Myocyte (in vitro differentiated cells): Measurements from ENCODE around the gene DLD. TPM values are rescaled to one million over a fixed set of nuclear protein-coding genes. Genes with fewer than 3 reads are reported as not detected.
"Not testable (repeated sequence)": the region's sequence is repeated elsewhere in the genome, so short reads cannot be mapped to it uniquely, and the experiment has no call there.

Experiments
- DNase-seq: peaks from one replicate; pipeline ENCODE4 v3.0.0-alpha.2; 2012; ENCODE audit warnings: low read depth
- total RNA-seq: library from RNA; depleted of rRNA; stranded (reverse); fragments of >200 nt; gene quantifications from 2 replicates; pipeline ENCODE4 v1.2.3, GENCODE V29; 2014

DLD gene
- total RNA-seq, 1 donor from 2014 or later, result 182 TPM

DNA sequence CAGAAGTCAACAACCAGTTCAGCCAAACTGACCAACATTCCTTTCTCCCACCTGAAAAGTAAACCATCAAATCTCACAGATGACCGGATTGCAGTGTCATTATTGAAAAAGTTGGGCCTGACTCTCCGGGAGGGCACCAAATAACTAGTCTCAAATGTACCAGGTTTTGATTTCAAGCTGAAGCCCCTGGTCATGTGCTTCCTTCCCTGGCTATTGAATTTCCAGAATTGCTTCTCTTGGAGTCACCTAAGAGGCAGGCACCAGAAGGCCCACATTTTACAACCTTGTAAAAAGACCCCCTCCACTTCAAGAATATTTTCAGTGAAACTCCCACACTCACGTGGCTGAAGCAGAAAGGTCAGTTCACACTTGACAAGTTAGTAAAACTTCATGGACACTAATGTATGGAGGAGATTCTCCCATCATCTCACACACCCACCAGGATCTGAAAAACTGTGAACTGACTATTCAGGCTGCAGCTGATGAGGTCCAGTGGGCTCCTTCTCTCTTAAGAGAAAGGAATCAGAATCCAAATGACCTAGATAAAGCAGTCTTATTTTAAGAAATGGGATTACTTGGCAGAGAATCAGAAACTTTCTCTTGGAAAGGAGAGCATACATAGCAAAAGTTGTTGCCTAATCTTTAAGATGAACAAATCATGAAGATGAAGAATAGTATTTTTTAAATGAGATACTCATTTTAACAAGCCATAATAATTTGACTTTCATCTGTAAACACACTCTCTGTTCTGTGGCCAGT, 53.6 kb downstream of the DLD start:
- no peak for DNase-seq

DNA sequence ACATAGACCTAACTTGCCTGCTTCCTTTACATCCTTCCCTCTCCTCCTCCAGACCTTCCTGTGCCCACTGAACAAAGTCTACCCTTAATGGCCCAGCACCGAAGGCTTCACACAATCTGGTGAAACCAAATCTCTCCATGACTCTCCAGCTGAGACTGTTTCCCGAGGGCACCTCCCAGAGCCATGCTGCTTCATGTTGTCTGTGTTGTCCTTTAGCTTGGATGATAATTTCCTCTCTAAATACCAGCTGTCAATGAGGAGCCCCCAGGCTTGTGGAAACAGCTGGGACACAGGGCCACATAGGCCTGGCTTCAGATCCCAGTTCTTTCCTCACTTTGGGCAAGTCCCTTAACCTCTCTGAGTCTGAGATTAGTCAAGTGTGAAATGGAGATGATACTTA, 54.3 kb downstream of the DLD start:
- peak; percentile 79 for DNase-seq

DNA sequence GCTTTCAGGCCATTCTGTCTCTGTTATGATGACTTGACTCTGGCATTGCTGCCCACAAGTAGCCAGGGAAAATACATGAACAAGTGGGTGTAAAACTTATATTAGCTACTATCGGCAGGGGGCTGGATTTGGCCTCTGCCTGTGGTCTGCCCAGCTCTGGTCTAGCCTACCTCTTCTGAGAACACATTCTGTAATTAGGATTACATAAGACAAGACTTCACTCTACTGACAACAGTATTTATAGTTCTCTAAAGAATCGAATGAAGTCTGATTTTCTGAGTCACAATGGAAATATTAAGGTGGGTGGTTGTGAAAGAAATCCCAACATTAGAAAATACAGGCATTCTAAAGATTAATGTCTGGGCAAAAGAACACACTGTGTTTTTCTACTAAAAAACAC, 55.5 kb downstream of the DLD start:
- DNase-seq, result peak; percentile 57

DNA sequence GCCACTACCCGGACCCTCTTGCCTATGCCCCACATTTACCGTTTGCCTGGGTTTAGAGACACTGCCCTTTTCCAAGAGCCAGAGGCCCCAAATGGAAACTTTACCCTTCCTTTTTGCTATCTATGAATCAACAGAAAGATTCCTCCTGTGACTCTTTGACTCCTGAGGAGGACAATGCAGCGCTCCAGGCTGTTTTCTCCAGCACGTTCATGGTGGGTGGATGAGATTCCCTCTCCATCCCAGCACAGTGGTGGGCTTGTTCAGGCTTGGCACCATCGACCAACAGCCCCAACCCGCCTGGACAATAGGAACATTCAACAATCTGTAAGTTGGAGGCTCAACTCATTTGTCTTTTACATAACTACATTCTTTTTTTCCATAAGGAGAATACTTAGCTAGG, 55.9 kb downstream of the DLD start:
- DNase-seq, result no peak

DNA sequence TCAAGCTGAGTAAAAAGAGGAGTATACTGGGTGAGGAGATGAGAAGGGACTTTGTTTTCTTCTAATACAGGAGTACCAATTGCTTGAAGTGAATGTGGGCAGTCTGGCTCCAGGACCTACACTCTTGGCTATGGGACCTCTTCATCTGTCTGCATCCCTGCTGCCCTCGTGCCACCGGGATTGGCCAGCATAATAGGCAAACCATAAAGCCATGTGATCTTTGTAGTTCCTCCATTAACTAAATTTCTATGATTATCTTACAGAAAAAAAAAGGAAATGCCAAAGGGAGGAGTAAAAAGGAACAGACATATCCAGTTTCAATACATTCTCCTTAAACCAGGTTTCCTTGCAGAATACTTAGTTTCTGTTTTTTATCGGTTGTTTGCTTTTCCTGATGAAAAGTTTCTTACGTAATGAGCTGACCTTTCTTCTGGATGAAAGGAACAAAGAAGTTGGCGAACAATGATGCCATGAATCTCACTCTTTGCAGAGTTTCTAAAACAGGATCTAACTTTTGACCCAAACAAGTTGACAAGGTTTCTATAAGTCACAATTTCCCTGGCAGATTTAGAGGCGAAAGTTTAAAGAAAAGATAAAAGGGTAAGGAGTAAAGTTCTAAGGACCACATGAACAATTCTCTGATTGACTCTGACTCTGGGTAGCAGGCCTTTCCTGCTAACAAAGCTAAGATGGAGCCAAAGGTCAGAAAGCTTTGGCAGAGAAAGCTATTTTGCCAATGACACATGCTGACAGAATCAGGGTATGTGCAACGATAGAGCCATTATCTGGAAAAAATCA, 57.9 kb downstream of the DLD start:
- DNase-seq, result peak; percentile 65

DNA sequence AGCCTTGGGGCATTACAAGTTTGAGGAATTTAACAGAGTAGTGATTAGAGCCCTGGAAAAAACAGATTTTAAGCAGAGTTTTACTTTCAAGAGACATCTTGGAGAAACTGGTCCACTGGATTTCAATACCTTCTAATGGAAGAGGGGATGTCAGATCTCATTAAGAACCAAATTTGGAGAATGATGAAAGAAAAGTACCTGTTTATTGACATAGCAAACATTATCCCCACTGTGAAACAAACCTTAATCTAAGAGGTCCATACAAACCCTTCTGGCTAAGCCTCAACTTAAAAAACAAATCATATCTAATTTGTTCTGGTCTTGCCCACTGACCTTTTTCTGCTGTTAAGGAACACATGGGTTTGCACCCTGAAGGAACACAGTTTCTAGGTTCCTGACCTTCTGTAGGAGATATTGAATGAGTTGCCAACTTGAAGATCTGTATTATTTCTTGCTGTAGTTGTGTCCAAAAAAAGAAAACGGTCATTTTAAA, 58.5 kb downstream of the DLD start:
- DNase-seq, result no peak

DNA sequence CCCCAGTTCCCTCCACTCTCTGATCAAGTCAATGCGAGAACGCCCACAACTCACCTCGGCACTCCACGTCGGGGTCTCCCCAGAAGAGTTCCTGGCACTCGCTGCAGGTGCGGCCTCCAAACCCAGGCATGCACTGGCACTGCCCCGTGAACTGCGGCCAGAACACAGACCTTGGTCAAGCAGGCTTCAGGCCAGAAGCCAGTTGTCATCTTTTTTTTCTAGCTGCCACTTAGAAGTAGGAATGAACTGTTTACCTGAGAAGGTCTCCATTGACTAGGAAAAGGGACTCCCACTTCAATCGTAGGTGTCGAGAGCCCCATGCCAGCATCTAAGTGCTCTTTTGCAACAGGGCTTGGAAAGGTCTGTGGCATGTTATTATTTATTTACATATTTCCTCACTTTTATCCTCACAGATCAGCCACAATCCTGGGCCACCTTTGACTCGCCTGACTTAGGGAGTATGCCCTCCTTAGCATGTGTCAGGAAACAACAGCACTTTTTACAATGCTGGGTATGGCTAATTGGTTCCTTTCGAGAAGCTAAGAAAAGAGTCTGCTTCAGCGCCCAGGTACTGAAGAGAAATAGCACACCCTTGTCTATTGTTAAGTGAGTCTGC, 60.3 kb downstream of the DLD start:
- DNase-seq, result no peak

DNA sequence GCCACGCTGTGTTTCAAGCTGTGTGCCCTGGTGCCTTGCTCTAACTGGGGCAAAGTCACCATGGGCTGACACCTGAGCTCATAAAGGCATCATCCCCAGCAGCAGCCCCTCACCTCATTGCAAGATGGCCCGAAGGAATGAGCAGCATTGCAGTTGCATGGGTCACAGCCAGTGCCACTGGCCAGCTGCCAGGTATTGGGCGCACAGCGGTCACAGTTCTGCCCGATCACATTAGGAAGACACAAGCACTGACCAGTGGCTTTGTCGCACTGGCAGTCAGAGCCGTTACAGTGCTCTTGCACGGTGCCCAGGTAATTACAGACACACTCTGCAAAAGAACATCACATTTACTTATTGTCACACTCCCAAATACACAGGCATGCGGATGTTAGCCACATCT, 60.9 kb downstream of the DLD start:
- DNase-seq, result no peak

DNA sequence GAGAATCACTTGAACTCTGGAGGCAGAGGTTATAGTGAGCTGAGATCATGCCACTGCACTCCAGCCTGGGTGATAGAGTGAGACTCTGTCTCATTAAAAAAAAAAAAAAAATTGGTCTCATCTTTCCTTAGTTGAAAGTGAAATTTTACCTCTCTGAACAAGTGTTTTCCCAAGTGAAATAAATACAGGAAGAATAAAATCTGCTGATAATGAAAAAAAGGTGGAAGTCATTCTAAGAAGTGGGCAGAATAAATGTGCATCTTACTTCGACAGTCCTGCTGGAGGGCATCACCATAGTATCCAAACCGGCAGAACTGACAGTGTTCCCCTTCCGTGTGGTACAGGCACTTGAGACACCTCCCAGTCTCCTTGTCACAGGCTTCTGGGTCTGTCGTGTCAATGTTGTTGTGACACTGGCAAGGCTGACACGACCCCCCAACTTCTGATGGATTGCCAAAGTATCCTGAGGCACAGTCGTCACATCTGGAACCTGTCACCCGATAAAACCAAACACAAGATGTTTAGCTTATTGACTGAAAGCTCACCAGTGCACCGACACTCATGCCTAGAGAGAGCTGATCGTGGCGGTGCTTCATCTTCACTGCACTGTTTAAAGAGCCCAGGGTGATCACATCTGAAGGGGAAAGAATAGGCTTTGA, 62.4 kb downstream of the DLD start:
- no peak for DNase-seq

DNA sequence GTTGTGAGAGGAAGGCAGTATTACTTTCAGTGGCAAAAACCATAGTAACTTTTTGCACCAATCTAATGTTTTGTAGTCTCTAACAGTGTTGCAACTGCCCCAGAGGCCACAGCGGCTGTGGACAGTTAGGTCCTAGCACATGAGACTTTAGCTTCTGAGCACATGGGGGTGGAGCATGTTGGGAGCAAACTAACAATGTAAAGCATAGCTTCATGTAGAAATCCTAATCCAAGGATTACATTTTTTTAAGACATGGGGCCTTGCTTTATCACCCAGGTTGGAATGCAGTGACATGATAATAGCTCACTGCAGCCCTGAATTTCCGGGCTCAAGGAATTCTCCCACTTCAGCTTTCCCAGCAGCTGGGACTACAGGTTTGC, 62.9 kb downstream of the DLD start:
- DNase-seq, result no peak

DNA sequence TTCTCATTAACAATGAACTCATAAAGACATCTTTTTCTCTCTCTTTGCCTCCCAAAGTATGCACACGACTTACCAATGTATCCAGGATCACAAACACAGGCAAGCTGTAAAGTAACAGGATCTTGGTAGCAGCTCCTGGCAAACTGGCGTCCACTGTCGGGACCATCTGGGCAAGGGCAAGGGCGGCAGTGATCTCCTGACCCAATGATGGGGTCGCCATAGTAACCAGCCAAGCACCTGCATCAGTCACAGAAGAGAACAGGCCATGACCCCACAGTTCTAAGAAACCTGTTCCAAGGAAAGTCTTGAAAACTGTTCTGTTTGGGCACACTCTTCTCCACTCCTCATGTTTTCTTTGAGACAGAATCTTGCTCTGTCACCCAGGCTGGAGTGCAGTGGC, 64.4 kb downstream of the DLD start:
- no peak for DNase-seq

DNA sequence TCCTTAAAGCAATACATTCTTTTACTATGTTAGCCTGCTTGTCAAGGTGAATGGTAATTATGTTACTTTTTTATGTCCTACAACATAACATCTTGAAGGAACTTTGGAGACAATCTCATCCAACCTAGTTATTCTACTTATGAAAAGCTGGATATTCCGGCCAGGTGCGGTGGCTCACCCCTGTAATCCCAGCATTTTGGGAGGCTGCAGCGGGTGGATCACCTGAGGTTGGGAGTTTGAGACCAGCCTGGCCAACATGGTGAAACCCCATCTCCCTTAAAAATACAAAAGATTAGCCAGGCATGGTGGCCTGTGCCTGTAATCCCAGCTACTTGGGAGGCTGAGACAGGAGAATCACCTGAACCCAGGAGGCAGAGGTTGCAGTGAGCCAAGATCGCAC, 66.0 kb downstream of the DLD start:
- not testable (repeated sequence) for DNase-seq

DNA sequence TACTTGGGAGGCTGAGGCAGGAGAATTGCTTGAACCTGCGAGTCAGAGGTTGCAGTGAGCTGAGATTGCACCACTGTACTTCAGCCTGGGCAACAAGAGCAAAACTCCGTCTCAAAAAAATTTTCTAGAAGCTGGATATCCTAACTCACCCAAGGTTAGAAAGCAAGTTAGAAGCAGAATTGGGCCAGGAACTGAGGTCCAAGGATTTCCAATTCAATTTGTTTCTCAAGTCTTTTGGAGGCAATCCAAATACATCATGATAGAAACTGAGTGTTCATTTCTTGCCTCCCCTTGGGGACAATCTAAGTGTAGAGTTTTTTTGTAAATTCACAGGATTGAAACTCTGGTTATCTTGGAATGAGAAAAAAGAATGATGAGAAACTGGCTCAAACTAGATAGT, 66.5 kb downstream of the DLD start:
- DNase-seq, result no peak

DNA sequence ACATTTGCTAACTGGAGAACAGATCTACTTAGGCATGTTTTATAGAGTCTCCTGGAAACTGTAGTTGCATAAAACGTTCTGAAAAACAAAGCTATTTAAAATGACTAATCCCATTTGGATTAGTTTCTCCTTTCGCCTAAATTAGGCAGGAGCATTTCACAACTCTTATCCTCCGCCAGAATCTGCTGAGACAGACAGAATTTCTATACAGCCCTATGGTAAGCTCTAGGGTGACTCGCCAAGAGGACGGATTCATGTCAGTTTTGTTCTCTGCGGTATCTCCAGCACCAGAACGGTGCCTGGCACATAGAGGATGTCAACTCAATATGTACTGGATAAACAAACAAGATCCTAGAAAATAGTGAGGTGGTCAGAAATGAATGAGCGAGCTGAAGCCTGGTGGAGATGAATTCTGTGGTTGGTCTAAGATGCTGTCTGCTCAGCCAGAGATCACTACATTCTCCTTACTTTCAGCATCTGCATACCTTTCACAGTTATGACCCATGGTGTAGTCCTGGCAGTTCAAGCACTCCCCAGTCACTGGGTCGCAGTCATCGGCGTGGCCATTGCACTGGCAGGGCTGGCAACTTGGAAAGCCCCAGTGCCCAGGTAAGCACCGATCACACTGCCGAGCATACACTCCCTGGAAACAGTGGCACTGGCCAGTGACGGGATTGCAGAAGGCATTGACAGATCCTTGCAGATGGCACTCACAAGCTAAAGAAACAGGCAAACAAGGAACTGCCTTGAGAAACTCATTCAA, 68.0 kb downstream of the DLD start:
- peak; percentile 61 for DNase-seq

DNA sequence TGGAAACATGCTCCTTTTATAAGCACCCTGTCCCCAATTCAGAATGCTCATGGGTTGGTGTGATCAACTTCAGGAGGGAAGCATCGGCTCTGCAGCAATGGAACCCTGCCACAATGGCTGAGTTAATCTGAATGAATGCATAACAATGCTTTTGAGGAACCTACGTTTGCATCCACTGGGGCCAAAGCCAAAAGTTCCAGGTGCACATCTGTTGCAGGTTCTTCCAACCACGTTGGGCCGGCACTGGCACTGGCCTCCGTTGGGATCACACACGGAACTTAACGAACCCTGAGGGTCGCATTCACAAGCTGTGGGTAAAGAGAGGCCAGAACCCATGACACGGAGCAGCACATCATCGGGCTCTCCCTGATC, 68.5 kb downstream of the DLD start:
- no peak for DNase-seq

DNA sequence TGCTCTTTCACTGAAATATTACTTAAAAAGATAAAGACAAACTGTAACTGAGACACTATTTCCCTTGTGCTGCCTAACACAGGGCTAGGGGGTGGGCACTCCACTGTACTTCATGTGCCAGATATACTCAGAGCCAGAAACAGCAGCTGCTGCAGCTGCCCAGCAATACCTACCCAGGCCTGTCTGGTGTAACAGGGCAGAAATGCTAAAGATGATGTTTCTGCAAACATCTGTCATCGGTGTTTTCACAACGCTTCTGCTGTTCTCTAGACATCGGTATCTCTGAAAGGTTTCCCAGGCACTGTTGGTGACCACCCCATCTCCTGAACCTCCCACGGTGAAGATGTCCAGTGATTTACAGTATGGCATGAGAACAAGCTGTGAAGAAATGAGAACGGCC, 69.3 kb downstream of the DLD start:
- peak; percentile 79 for DNase-seq

DNA sequence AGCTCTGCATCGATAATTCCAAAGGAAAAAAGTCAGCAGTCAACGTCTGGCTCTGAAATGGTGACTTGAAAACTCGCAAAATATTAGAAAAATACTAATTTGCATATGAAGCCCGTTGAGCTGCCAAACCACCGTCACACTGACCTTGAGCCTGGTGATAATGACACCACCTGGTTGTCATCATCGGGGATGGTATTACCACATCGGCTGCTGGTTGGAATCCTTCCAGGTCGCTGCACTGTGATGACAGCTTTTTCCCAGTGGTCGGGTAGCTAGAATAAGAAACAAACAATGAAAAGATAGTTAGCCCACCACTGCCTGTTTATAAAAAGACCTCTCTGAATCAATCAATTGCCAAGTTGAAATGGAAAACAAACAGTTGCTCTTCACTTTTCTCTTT, 70.4 kb downstream of the DLD start:
- peak; percentile 59 for DNase-seq

DNA sequence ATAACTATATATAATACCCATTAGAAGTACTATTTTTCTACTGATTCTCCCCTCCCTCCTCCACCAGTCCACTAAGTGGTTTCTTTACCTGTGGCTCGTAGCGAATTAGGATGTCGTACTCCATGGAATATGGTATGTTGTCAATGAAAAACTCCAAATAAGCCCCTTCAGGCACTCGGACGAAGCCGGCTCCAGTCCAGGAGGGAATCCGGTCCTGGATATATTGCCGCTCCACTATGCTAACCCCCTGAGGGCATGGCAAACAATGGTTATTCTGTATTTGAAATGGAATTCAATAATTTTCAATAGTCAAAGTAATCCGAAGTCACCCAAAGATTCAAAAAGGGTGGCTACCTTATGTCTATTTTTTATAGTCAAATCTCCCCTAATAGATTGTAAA, 71.8 kb downstream of the DLD start:
- DNase-seq, result no peak

DNA sequence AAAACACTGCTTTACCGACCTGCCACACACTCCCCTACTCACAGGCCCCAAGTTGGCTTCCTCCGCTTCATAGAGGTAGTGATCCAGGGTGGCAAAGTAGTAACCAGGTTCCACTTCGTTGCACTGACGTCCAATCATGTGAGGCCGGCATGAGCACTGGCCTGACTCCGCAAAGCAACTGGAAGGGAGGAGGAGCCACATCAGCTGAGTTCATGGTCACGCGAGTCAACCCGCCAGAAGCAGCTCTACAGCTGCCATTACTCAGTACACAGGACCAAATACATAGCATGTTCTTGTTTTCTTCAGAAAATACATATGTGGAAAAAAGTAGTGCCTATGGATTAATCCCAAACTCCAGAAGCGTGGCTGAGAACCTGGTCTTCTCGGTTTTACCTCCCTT, 73.5 kb downstream of the DLD start:
- no peak for DNase-seq

DNA sequence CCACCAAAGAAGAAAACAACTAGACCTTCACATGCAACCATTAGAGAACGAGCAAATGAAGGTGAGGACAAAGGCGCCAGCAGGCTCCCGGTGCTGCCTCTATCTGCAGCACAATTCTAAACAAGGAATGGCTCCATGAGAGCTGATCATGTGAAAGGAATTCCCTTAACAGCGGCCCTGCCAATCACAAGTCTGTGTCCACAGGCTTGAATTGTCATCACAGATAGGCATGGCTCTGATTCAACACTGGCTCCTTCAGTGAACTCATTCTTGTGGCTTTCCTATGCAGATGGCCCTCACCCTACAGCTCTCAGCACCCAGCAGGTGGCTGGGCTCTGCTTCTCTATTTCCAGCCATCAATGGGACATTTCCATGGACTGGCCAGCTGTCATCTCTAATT, 75.7 kb downstream of the DLD start:
- DNase-seq, result peak; percentile 100

DNA sequence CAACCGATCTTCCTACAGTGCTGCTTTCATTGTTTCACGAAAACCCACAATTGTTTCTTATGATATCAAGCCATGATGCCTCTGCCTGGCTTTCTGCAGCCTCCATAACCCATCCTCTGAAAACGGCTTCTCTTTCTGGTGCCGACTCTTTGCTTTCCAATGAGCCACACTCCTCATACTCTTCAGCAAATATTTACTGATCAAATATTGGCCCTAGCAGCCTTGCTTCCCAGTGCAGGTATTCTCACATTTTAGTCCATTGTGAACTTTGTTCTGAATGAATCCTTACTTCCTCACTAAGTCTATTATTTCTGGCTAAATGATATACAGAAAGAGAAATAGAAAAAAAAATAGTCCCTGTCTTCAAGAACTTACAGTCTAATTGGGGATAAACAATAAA, 76.4 kb downstream of the DLD start:
- no peak for DNase-seq
